Measurements from ENCODE around the gene ZNF354B.

DNA sequence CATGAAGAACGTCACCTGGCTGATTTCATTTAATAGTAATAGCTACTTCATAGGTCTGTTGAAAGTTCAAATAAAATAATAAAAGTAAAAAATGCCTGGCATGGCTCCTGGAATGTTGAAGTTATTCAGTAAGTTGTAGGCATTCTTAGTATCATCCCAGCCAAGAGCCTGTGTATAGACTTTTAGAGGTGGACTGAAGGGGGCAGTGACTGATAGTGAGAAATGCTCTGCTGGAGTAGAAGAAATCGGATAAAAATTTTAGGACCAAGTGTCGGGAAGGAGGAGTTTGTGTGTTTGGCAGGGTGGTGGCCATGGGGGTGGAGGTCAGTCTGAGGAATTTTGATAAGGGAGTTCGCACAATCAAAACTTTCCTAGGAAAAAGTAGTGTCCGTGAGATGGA lies 39.5 kb downstream of the ZNF354B start:
- TF ChIP-seq CTCF (IDR thresholded peaks at IDR 0.05; ENCODE audit: insufficient read depth, low read depth, low read length) (no peak), EZH2 (IDR thresholded peaks at IDR 0.05; ENCODE audit: insufficient read depth, low read length) (no peak)

Data from astrocyte (in vitro differentiated cells and primary cell).